ENCODE measurements around the gene AZU1.
"Not testable (repeated sequence)": the region's sequence is repeated elsewhere in the genome, so short reads cannot be mapped to it uniquely, and the experiment has no call there.

The AZU1 gene

GRCh38 chr19:810883-811489 is 16.7 kb upstream of the AZU1 start:
- no peak for DNase-seq (ENCODE audit: low spot score)

- no peak for DNase-seq (ENCODE audit: low spot score)
Observed at GRCh38 chr19:811506-812048, 16.1 kb upstream of the AZU1 start.

- no peak for DNase-seq (ENCODE audit: low spot score)
Observed at GRCh38 chr19:812049-812746, 15.4 kb upstream of the AZU1 start.

- no peak for DNase-seq (ENCODE audit: low spot score)
Observed at GRCh38 chr19:812747-813218, 14.9 kb upstream of the AZU1 start.

- DNase-seq (ENCODE audit: low spot score), result no peak
Observed at GRCh38 chr19:813219-814151, 14.2 kb upstream of the AZU1 start.

- DNase-seq (ENCODE audit: low spot score), result no peak
Observed at GRCh38 chr19:814152-815078, 13.2 kb upstream of the AZU1 start.

- no peak for DNase-seq (ENCODE audit: low spot score)
Observed at GRCh38 chr19:815079-815774, 12.4 kb upstream of the AZU1 start.

GRCh38 chr19:815775-816499 is 11.7 kb upstream of the AZU1 start:
- no peak for DNase-seq (ENCODE audit: low spot score)

- no peak for DNase-seq (ENCODE audit: low spot score)
Observed at GRCh38 chr19:816500-816857, 11.2 kb upstream of the AZU1 start.

GRCh38 chr19:820212-820611 is 7.4 kb upstream of the AZU1 start:
- DNase-seq (ENCODE audit: low spot score), result not testable (repeated sequence)

GRCh38 chr19:821231-821824 is 6.3 kb upstream of the AZU1 start:
- no peak for DNase-seq (ENCODE audit: low spot score)

GRCh38 chr19:821825-822503 is 5.7 kb upstream of the AZU1 start, which contains the start of gene PLPPR3:
Gene PLPPR3 (minus strand): TSS chr19:821955. CDS start chr19:821559, 396 bp downstream.
- no peak for DNase-seq (ENCODE audit: low spot score)

GRCh38 chr19:823565-824121 is 4.0 kb upstream of the AZU1 start:
- DNase-seq (ENCODE audit: low spot score), result no peak

- DNase-seq (ENCODE audit: low spot score), result no peak
Observed at GRCh38 chr19:824885-825284, 2.8 kb upstream of the AZU1 start.

GRCh38 chr19:825897-826644 is 1.6 kb upstream of the AZU1 start:
- no peak for DNase-seq (ENCODE audit: low spot score)

- DNase-seq (ENCODE audit: low spot score), result no peak
Observed at GRCh38 chr19:827314-827709, 325 bp upstream of the AZU1 start.

- DNase-seq (ENCODE audit: low spot score), result no peak
Observed at GRCh38 chr19:829129-829758, 1.6 kb downstream of the AZU1 start.
